GM12872 (cell line): ENCODE data around the gene MAGEL2.

Experiments
- TF ChIP-seq, protein P1 (sequence below): IDR thresholded peaks from 3 replicates; pipeline ENCODE4 v1.5.1; 2011; ENCODE audit warnings: low read depth, mild to moderate bottlenecking, low read length, moderate library complexity; ENCODE audit not compliant: insufficient read depth

MAGEL2 gene

DNA sequence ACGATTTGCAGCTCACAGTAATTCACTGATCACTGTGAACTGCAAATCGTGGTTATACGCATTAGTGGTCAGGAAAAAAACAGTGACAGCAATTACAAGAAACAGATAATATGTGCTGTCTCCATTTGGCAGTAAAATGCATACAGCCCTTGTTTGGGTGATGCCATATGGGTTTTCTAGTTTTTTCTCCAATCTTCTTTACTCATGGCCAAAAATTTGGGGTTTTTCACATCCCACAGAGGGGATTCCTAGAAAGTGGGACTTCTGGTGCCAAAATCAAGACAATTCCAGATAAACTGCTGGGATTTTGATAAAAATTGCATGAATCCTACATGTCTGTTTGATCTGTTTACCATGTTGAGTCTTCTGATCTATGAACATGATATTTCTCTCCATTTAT is 23.8 kb upstream of the MAGEL2 start:
- TF ChIP-seq, protein P1, sequence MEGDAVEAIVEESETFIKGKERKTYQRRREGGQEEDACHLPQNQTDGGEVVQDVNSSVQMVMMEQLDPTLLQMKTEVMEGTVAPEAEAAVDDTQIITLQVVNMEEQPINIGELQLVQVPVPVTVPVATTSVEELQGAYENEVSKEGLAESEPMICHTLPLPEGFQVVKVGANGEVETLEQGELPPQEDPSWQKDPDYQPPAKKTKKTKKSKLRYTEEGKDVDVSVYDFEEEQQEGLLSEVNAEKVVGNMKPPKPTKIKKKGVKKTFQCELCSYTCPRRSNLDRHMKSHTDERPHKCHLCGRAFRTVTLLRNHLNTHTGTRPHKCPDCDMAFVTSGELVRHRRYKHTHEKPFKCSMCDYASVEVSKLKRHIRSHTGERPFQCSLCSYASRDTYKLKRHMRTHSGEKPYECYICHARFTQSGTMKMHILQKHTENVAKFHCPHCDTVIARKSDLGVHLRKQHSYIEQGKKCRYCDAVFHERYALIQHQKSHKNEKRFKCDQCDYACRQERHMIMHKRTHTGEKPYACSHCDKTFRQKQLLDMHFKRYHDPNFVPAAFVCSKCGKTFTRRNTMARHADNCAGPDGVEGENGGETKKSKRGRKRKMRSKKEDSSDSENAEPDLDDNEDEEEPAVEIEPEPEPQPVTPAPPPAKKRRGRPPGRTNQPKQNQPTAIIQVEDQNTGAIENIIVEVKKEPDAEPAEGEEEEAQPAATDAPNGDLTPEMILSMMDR = no peak

DNA sequence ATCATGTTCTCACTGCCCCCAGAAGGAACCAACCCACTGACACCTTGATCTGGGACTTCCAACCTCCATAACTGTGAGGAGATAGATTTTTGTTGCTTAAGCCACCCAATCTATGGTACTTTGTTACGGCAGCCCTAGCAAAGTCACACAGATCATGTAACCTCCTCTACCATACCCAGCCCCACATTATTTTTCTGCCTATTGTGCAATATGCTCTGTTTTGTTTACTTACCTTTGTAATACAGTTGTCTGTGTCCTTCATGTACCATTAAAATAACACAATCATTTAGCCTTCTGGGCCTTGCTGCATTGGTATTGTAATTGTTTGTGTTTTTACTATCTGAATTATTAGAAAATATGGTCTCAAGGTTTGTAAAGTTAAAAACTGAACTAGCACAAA is 23.3 kb upstream of the MAGEL2 start:
- TF ChIP-seq, protein P1 = no peak

DNA sequence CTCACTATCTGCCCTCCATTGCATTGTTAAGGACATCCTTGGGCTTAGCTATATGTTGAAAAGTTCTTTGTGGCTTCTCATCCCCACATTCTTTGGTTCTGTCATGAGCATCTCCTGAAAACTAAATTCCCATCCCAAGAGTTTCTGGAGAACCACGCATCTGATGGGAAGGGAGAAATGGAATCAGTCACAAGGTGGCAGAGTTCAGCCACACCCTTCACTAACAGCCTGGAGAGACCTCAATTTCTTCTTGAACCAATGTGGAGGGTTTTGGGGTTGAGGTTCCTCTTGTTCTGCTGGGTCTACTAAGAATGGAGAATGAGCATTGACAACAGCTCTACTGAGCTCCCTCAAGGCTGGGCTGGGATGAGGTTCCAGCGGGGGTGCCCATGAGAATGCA is 15.6 kb upstream of the MAGEL2 start:
- TF ChIP-seq, protein P1 = no peak

DNA sequence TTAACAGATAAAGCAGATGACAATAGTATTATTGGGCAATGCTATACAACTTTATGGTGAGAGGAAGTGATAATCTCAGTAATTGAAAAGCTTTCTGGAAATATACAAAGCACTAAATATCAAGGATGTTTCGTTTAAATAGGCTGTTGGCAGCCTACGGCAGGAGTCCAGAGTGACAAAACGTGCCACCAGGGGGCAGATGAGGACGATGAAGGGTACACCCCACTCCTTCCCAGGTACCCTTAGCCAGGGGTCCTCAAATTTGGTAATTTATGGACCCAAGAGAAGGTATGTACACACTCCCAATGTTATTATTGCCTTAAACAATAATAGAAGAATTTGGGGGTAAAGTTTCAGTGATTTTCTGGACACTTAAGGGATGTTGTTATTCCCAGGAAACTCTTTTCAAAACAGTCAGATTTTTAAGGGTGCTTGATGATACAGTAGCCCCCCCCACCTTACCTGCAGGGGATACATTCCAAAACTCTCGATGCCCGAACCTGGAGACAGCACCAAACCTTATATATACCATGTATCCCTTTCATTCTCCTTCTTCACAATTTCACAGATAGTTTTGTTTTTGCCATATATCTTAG is 1.4 kb upstream of the MAGEL2 start:
- TF ChIP-seq, protein P1 = peak; percentile 38; the same call in 2 of the 3 replicates

DNA sequence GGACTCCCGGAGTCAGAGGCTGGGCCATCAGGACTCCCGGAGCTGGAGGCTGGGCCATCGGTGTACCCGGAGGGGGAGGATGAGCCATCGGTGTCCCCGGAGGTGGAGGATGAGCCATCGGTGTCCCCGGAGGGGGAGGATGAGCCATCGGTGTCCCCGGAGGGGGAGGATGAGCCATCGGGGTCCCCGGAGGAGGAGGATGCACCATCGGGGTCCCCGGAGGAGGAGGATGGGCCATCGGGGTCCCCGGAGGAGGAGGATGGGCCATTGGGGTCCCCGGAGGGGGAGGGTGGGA is 719 bp downstream of the MAGEL2 start:
- TF ChIP-seq, protein P1 = no peak

DNA sequence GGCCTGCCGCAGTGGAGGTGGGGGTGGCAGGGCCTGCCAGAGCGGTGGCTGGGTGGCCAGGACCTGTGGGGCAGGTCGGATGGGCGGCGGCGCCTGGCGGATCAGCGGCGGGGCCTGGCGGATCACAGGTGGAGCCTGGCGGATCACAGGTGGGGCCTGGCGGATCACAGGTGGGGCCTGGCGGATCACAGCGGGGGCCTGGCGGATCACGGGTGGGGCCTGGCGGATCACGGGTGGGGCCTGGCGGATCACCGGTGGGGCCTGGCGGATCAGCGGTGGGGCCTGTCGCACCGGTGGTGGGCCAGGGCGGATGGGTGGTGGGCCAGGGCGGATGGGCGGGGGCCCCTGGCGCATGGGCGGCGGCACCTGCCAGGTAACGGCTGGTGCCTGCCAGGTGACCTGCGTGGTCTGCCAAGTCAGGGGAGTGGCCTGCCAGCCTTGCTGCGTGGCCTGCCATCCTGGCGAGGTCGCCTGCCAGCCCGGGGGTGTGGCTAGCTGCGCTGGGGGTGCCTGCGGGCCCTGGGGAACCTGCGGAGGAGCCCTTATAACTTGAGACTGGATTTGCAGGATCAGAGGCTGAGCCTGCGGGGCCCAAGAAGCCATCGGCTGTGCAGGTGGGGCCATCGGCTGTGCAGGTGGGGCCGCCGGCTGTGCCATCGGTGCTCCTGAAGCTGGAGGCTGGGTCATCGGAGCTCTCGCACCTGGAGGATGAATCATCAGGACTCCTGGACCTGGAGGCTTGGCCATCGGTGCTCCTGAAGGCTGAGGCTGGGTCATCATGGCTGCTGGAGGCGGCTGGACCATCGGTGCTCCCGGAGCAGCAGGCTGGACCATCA is 1.3 kb downstream of the MAGEL2 start:
- TF ChIP-seq, protein P1 = no peak

DNA sequence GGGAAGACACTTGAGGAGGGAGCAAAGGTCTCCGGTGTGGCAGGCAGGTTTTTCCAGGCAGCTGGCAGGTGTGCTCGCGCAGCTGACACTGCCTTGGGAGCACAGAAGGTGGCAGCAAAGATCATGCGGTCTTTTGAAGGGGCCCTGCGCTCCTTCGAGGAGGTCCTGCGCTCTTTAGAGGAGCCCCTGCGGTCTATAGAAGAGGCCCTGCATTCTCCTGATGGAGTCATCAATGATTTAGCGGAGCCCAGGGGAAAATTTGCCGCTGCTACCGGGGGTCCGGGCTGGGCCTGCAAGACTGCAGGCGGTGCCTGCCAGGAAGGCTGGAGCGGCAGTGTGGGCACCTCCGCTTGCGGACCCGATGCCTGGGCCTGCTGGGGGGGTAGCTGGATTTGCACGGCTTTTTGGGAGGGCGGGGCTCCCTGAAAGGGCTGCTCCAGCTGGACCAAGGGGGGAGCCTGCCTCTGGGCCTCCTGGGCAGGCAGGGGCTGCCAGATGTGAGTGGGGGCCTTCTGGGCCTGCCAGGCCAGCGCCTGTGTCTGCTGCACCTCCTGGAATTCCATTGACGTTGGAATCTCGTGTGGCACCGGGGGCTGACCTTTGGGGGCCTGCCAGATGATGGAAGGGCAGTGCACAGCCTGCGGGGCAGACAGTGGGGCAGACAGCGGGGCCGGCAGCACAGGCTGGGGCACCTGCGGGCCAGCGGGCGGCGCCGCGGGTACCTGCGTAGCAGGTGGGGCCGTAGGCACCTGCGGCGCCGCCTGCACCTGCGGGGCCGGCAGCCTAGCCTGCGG is 2.1 kb downstream of the MAGEL2 start:
- TF ChIP-seq, protein P1 = no peak
